Transverse colon (tissue), 4 donors: ENCODE measurements around the gene ARL4C. TPM values are rescaled to one million over a fixed set of nuclear protein-coding genes. Genes with fewer than 3 reads are reported as not detected.

ENCODE experiments used
- DNase-seq: peaks from one replicate; pipeline ENCODE4 v3.0.0-alpha.2; 2019
- H3K27ac ChIP-seq, 4 donors: fragments of 200-600 bp; sonication (generic); 2 replicates each; pipeline ENCODE4 v1.5.1; 2016 to 2018; ENCODE audit warnings: inconsistent platforms in 4 of 4
- H3K27me3 ChIP-seq: fragments of 200-600 bp; sonication (generic); 2 replicates; pipeline ENCODE4 v1.5.1; 2017; ENCODE audit warnings: inconsistent platforms
- H3K36me3 ChIP-seq, 4 donors: fragments of 200-600 bp; sonication (generic); 2 replicates each; pipeline ENCODE4 v1.5.1; 2017 to 2019; ENCODE audit warnings: inconsistent platforms in 4 of 4
- H3K4me1 ChIP-seq, 4 donors: fragments of 200-600 bp; sonication (generic); 2 replicates each; pipeline ENCODE4 v1.5.1; 2017 to 2020; ENCODE audit warnings: inconsistent platforms in 4 of 4
- H3K4me3 ChIP-seq, 4 donors: fragments of 200-600 bp; sonication (generic); 1 replicate in 1 of 4; 2 replicates in 3 of 4; pipeline versions ENCODE4 v1.5.1 to v1.6.1; 2017 to 2019; ENCODE audit warnings: inconsistent platforms in 4 of 4
- H3K9me3 ChIP-seq, 2 donors: fragments of 200-600 bp; sonication (generic); 2 replicates each; pipeline ENCODE4 v1.5.1; 2017 to 2019; ENCODE audit warnings: inconsistent platforms in 2 of 2
- EP300 ChIP-seq: sonication (generic); formaldehyde crosslinking; IDR thresholded peaks from one replicate; pipeline ENCODE4 v1.6.1; 2017; ENCODE audit warnings: antibody characterized with exemption, low read depth
- POLR2A ChIP-seq: fragments of 450-650 bp; IDR thresholded peaks from one replicate; pipeline ENCODE4 v1.6.1; 2016; ENCODE audit warnings: antibody characterized with exemption, mild to moderate bottlenecking, moderate library complexity
- POLR2AphosphoS5 ChIP-seq, 3 donors: sonication (generic); formaldehyde crosslinking; IDR thresholded peaks; one replicate each; pipeline ENCODE4 v1.6.1; 2016; ENCODE audit warnings: antibody characterized with exemption in 3 of 3
- WGBS, 2 donors: methylation state at CpG; one replicate each; pipeline ENCODE4 v1.1.5; 2018; ENCODE audit warnings: low coverage in 1 of 2; 5-methylcytosine and 5-hydroxymethylcytosine counted together
- in situ Hi-C, 4 donors: fragments of 200-750 bp; cut with MboI; loops; one replicate each; pipeline versions ENCODE4 v1.15.0 to v1.15.1; 2017; ENCODE audit warnings: low sequenced_read_pairs in 3 of 4, low pct_ligation_motif_present in 1 of 4, low pct_unique_long_range_greater_than_20kb in 1 of 4
- intact Hi-C: fragments of 100-400 bp; cut with DNase I; formaldehyde crosslinking; loops from one replicate; pipeline ENCODE4 v1.15.1; 2023; ENCODE audit warnings: low total_unique reads
- total RNA-seq, 4 donors: library from RNA; depleted of rRNA; stranded (reverse); fragments of >200 nt; gene quantifications; one replicate each; pipeline ENCODE4 v1.1.0, GENCODE V29; 2016
- TF ChIP-seq, protein P1 (sequence below), 5 experiments: fragments of 200-600 bp in 3 of 5; fragments of 450-650 bp in 2 of 5; sonication (generic) in 3 of 5; IDR thresholded peaks; 1 replicate in 2 of 5; 2 replicates in 3 of 5; pipeline ENCODE4 v1.5.1; 2016 to 2017; ENCODE audit warnings: antibody characterized with exemption in 5 of 5, inconsistent platforms in 3 of 5, mild to moderate bottlenecking in 2 of 5, moderate library complexity in 1 of 5

ARL4C gene, protein sequence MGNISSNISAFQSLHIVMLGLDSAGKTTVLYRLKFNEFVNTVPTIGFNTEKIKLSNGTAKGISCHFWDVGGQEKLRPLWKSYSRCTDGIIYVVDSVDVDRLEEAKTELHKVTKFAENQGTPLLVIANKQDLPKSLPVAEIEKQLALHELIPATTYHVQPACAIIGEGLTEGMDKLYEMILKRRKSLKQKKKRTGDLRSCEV
- 10 to 100 TPM in 1 of 4 donors, 1 to 10 TPM in 3; 3.8 to 11.9 (median 5.3) TPM for total RNA-seq

GRCh38 chr2:234496835-234497593 is at the start of gene ARL4C:
Gene ARL4C, minus strand, starts transcription at chr2:234497081. Its CDS starts 495 bp downstream, at chr2:234496586.
- Histone ChIP-seq H3K9me3 (no peaks in the 10 kb centered on the region), H3K27me3 (peaks cover 29% of the 10 kb centered on the region), H3K4me1 (peaks cover 6 to 18% (median 15%) of the 10 kb centered on the region in 4 donors), H3K4me3 (peak within 1 kb of the TSS; percentile 62 to 74 (median 64)), H3K36me3 (no peaks in the 10 kb centered on the region), H3K27ac (peak within 1 kb of the TSS; percentile 84 to 87 (median 86))
- intact Hi-C loops (loop anchor here (5.0 kb wide), 1 partner anchor 205 kb away; no protein-coding TSS in a partner anchor), in situ Hi-C loops (loop anchor here in 3 of 4 donors (5.0 to 25.0 kb wide), 4 partner anchors 210 to 510 kb away; no protein-coding TSS in a partner anchor)
- TF ChIP-seq POLR2AphosphoS5 (IDR thresholded peaks at IDR 0.05) (peak; percentile 6 to 80 (median 53)), POLR2A (peak; percentile 36), EP300 (no peak)
- TF ChIP-seq, protein P1, sequence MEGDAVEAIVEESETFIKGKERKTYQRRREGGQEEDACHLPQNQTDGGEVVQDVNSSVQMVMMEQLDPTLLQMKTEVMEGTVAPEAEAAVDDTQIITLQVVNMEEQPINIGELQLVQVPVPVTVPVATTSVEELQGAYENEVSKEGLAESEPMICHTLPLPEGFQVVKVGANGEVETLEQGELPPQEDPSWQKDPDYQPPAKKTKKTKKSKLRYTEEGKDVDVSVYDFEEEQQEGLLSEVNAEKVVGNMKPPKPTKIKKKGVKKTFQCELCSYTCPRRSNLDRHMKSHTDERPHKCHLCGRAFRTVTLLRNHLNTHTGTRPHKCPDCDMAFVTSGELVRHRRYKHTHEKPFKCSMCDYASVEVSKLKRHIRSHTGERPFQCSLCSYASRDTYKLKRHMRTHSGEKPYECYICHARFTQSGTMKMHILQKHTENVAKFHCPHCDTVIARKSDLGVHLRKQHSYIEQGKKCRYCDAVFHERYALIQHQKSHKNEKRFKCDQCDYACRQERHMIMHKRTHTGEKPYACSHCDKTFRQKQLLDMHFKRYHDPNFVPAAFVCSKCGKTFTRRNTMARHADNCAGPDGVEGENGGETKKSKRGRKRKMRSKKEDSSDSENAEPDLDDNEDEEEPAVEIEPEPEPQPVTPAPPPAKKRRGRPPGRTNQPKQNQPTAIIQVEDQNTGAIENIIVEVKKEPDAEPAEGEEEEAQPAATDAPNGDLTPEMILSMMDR (IDR thresholded peaks at IDR 0.05): no peak
- peak; percentile 66 for DNase-seq
- 53% methylated on average over 2 of the region's 100 CpGs; no CpG with 5 or more reads in 1 of the 2 donors for WGBS, 2 donors

- H3K27me3 ChIP-seq: peaks cover 5% of the 10 kb centered on the region
- peak; percentile 77 for DNase-seq
- TF ChIP-seq EP300 (no peak), POLR2A (no peak), POLR2AphosphoS5 (IDR thresholded peaks at IDR 0.05) (no peak)
- TF ChIP-seq, protein P1 (IDR thresholded peaks at IDR 0.05): peak; percentile 80 to 95 (median 94)
- H3K4me1 ChIP-seq: no peaks in the 10 kb centered on the region
- intact Hi-C loops: loop anchor here (5.0 to 10.0 kb wide), 2 partner anchors 410 to 572 kb away; no protein-coding TSS in a partner anchor
- no peak overlapping the region for H3K27ac ChIP-seq
- WGBS, 2 donors: 10 to 15% methylated on average over 4 to 24 of the region's 24 CpGs
- in situ Hi-C loops: loop anchor here in 3 of 4 donors (5.0 to 25.0 kb wide), 5 partner anchors 558 to 1192 kb away; no protein-coding TSS in a partner anchor
- H3K4me3 ChIP-seq: no peak overlapping the region
- no peaks in the 10 kb centered on the region for H3K36me3 ChIP-seq
- H3K9me3 ChIP-seq: no peaks in the 10 kb centered on the region
These were observed 48.1 kb upstream of the ARL4C start for GRCh38 chr2:234544659-234545611.

DNA sequence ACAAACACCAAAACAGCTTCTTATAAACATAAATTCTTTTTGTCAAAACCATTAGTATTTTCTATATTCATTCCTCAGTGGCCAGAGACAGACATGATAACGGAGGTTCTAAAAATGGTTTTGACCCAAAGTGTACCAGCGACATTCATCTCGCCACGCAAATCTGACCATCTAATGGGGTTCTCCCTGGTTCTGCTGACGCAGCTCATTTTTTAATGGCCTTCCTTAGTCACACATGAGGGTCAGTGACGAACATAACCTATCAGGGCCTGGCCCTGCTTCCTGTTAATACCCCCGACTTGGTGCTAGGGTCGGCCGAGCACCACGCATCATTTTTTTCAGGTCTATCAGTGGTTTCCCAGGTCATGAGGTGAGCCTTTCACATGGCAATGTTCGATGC is 45.9 kb upstream of the ARL4C start:
- intact Hi-C loops: loop anchor here (10.0 kb wide), 1 partner anchor 408 kb away; no protein-coding TSS in a partner anchor
- Histone ChIP-seq H3K27ac (no peak overlapping the region), H3K4me1 (no peaks in the 10 kb centered on the region), H3K4me3 (no peak overlapping the region), H3K36me3 (no peaks in the 10 kb centered on the region), H3K9me3 (no peaks in the 10 kb centered on the region), H3K27me3 (no peaks in the 10 kb centered on the region)
- 81 to 91% methylated on average over 4 to 11 of the region's 11 CpGs for WGBS, 2 donors
- no peak for DNase-seq
- in situ Hi-C loops: loop anchor here in 2 of 4 donors (25.0 kb wide), 4 partner anchors 555 to 1195 kb away; no protein-coding TSS in a partner anchor
- TF ChIP-seq, protein P1 (IDR thresholded peaks at IDR 0.05): no peak
- no peak for TF ChIP-seq POLR2A
- TF ChIP-seq POLR2AphosphoS5 (IDR thresholded peaks at IDR 0.05): no peak
- no peak for TF ChIP-seq EP300
